Tongue (tissue), 2 donors: ENCODE measurements around the gene TGFA. TPM values are rescaled to one million over a fixed set of nuclear protein-coding genes. Genes with fewer than 3 reads are reported as not detected.

Experiments
- DNase-seq: peaks from one replicate; pipeline ENCODE4 v3.0.0-alpha.2; 2015
- total RNA-seq: library from RNA; depleted of rRNA; stranded (reverse); fragments of >200 nt; gene quantifications from one replicate; pipeline ENCODE4 v1.2.3, GENCODE V29; 2014

The TGFA gene
- total RNA-seq, 1 donor from 2014 or later, result 6.3 TPM

DNA sequence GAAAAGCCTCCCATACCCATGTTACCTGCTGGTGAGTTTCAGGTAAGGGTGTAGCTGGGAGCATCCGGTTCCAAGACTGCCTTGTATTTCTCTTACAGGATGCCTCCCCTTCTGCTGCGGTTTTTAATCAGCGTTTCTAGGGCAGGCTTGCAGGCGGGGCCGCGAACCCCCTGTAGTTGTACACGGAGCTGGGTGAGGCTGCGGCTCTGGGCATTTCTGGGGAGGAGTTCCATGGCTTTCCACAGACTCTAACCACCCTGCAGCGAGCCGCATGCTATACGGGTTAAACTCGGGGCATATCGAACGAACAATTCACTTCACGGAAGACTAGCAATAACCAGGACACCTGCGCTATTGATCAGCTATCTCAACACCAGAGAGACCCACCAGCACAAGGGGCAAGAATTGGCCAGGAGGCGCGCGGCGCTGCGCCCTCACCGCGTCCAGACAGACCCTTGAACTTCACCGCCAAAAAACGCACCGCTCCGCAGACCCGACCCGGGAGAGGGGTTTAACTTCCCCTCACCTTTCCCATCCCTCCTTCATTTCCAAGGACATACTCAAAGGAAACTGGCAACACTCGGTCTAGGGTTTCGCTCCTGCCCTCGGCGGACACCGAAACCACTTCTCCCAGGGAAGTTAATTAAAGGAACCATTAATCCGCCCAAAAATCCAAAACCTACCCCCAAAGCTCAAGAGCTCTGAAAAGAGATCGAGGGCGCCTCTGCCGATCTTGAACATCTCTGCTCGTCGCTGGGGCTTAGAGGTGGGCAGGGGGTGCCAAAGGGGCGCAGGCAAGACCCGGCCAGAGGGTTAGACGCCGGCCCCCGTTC lies 909 bp downstream of the TGFA start:
- DNase-seq, result no peak

DNA sequence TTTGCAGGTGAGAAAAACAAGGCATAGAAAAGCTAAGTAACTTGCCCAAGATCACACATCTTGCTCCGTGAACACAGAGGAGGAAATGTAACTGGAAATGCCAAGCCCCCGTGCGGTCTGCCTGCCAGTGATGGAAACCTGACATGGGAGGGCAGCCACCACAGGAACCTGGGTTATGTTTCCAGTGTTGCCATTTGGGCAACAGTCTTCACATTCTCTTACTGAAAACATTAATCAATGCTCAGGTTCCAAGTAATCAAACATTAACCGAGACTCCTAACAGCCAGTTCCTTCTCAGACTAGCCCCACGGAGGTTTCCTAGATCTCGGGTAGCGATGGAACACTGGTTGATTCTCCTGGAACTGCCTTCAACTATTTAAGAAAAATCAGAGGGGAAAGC lies 2.5 kb downstream of the TGFA start:
- no peak for DNase-seq

DNA sequence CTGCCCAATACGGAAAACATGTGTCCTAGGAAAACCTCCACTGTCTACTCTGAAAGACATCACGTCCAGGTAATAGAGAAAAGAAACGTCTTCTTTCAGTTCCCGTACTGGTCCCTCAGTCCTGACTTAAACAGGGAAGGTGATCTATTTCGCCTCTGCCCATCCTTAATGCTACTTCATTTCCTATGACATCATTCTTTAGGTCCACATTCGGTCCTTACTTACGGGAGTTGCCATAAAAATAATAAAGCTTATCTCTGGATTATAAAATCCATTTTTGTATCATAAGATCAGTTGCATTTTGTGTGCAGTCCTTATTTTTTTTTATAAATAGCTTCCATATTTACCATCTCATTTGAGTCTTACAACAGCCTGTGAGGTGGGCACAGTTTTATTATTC lies 3.7 kb downstream of the TGFA start:
- DNase-seq, result no peak

DNA sequence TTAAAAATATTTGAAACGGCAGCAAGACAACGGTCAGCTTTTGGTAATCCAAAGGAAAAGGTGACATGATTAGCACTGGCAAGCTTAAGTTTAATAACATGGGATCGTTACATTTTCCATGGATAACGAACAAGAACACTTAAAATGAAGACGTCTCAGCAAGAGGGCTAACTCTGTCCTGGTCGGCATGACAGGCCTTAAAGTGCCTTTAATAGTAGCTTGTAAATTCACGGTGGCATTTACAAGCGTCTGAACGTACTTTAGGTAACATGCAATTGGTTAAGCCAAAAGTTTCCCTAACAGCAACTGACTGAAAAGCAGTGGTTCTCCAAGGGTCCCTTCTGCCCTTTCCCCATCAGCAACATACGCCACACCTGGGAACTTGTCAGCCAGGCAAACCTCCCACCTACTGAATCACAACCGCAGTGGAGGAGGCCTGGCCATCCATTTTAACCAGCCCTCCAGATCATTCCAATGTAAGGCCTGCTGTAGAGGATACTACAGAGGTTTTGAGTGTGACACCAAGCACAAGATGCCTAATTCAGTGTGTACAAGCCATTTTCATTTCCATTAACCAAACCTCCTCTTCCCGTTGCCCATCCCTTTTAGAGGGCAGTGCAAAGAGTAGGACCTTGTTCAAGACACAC lies 4.4 kb downstream of the TGFA start:
- no peak for DNase-seq

DNA sequence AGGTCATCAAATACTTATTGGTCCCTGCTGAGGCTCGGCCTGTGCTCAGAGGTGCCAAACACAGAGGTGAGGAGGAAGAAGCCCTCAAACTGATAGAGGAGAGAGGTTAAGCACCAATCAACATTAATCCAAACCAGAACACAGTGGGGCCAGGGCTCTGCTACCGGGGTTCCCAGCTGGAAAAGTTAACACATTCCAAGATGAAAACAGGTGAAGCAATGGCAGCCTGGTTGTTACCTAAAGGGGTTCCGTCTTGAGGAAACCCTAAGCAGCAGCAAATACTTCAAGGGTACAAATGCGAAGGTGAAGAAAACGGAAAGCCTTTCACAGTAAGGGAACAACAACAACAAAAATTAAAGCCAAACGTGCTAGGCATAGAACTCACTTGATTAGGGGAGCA lies 5.4 kb downstream of the TGFA start:
- DNase-seq, result no peak

DNA sequence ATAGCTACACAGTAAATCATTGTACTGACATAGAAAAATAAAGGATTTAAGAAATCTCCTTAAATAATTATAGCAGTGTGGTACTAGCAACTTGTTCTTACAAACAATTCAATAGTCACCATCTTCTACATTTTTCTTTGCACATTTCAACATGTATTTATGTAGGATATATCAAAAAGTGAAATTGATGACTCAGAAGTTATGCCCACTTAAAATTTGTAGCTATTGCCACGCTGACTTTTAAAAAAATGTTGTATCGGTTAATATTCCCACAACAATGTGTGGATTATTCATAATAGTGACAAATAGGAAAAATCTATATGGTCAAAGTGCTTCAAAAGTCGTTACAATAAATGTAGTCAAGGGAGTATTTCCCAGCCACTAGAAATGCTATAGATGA lies 6.7 kb downstream of the TGFA start:
- no peak for DNase-seq

DNA sequence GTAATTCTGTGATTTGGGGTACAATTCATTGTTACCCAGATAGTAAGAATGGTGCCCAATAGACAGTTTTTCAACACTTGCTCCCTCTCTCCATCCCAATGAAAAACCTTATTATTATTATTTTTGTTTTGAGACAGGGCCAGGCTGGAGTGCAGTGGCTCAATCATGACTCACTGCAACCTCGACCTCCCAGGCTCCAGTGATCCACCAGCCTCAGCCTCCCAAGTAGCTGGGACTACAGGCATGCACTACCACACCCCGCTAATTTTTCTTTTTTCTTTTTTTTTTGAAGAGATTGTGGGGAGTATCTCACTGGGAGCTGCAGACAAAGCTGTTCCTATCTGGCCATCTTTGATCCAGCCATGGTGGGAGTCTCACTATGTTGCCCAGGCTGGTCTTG lies 7.2 kb downstream of the TGFA start:
- no peak for DNase-seq

DNA sequence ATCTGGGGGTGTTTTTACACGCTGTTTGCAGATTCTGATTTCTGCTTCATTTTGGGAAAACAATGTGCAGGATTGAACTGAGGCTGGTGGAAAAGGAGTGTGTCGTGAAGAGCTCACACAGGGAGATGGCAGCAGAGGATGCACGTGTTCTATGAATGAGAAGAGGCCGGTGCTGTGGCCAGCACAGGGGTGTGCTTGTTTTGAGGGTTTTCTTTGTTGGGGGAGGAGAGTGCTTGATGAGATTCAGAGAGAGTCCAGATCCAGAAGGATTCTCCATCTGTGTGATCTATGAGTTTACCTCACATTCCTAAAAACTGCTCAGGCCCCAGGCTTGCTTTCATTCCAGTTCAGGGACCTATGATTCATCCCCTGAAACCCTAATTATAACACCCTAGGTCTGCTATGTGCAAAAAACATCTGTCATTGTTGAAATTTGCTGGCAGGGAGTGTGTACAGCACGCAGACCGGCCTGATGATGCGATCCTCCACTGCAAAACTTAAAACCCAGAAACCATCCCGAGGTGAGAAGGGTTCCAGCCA lies 12.1 kb downstream of the TGFA start:
- peak; percentile 48 for DNase-seq

DNA sequence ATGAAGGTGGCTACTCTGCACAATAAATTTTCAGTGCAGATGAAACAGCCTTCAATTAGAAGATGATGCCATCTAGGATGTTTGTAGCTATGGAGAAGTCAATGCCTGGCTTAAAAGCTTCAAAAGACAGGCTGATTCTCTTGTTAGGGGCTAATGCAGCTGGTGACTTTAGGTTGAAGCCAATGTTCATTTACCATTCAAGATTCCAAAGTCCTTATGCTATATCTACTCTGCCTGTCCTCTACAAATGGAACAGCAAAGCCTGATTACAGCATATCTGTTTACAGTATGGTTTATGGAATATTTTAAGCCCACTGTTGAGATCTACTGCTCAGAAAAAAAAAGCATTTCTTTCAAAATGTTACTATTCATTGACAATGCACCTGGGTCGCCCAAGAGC lies 15.8 kb downstream of the TGFA start:
- no peak for DNase-seq

DNA sequence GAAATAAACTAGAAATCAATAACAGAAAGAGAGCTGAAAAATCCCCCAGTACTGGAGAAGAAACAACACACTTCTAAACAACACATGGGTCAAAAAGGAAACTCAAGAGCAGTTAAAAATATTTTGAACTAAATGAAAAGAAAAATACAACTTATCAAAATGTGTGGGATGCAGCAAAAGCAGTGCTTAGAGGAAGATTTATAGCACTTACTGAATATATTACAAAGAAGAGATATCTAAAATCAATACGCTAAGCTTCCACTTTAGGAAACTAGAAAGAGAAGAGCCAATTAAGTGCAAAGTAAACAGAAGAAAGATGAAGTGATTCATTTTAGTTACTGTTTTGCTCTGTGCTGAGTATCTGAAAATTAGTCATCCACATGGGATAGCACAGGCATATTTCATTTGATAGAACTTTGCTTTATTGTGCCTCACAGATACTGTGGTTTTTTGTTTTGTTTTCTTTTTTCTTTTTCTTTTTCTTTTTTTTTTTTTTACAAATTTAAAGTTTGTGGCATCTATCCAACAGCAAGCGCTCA lies 17.0 kb downstream of the TGFA start:
- no peak for DNase-seq

DNA sequence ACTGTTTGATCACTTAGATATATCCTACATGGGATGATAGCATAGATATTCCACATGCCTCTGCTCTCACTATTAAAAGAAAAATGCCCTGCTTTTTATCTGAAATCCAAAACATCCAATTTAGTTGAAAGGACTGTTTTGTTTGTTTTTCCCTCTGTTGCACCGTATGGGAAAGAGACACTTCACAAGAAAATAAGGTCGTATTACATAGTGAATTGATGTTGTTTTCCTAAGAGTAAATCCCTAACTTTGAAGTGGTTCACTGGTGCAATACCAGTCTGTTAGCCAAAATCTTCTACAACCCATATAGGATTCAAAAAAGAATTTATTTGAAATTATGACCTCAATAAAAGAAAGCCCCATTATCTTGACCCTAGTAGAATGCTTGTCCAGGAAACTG lies 18.1 kb downstream of the TGFA start:
- DNase-seq, result no peak

DNA sequence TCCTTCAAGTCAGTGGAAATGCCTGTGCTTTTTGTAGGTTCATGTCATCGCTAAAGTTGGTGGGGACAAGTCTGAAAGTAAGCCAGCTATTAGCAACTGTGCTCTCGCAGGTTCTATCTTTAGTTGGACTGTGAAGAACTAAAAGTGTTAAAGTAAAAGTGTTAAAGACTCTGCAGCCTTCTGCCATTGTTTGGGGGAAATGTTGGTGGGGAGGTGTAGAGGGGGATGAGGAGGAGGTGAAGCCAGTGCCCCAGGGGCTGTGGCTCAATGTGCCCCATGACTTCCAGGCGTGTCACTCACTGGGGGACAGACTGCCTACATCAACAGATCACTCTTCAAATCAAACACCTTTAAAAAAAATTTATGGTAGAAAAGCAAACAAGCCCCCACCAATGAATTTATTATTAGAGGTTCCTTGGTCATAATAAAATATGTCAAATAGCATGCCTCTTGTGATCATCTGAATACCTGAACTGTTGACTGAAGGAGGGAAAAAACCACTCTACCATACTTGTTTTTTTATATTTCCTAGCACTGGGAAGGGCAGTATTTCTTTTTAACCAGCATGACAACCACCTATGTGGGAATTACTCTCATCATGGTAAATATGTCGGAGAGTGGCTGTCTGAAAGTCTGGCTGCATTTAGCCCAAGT lies 19.3 kb downstream of the TGFA start:
- DNase-seq, result no peak

DNA sequence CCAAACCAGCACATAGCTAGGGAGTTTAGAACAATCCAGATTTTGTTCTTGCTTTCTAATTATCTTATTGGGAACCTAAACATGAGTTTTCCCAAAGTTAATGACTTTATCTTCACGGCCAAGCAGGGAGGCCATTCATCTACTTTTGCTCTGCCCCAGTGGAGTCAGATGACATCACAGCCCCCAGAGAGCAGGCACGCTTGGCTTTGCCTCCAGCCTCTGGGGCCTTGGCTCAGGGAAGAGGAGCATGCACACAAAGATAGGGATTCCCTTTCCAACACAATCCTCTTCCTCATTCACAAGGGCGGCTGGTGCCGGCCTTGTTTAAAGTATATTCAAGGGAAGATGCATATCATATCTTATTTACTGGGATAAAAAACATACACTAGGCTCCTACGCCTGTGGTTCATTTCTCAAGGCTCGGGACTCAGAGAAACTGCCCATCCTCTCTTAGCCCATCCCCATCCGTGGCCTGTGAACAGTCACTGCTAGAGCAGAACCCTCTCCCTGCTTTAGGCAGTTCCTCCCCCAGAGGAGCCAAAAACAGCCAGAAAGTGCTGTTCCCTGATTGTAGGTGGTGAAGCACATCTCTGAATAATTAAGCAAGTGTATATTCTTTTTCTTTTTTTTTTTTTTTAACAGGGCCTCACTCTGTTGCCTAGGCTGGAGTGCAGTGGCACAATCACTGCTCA lies 21.2 kb downstream of the TGFA start:
- DNase-seq, result no peak

DNA sequence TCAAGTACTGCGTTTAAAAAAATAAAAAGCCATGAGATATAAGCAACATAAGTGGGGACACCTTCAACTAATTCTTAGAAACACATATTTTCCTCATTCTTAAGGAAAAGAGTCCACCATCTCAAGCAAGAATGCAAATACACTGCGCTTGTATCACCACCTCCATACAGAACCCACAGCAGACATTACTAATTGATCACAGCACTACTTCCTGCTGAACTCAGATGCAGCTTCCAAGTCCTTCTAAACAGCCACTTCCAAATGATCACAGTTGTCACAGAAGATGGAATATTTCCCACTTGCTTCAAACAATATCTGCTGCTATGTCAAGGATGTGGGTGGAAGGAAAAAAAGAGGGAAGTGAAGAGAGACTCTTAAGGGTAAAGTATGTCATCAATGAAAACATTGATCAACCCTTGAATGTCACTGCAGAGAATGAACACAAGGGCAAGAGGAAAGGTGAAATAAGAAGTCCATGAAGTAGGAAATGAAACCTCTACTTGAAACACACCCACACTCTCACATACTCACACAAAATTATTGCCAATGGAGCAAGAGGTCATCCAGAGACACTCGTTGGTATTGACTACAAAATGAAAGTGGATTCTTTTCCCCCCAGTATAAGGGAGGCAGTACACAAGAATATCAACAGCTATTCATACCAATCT lies 22.1 kb downstream of the TGFA start:
- no peak for DNase-seq

DNA sequence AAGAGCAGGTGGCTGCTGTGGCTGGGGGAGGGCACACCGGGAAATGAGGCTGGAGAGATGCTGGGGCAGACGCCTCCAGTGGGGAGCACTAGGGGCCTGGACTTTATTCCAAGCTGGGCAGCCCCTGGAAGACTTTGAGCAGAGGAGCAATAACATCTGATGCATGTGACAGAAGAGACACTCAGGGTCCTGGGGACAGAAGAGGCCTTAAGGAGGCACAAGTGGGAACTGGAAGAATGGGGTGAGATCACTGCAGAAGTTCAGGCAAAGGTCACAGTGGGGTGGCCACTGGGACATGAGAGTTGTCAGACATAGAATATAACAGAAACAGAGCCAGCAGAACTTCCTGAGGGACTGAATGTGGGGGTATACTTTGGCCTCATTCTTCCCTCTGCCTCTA lies 24.0 kb downstream of the TGFA start:
- no peak for DNase-seq

DNA sequence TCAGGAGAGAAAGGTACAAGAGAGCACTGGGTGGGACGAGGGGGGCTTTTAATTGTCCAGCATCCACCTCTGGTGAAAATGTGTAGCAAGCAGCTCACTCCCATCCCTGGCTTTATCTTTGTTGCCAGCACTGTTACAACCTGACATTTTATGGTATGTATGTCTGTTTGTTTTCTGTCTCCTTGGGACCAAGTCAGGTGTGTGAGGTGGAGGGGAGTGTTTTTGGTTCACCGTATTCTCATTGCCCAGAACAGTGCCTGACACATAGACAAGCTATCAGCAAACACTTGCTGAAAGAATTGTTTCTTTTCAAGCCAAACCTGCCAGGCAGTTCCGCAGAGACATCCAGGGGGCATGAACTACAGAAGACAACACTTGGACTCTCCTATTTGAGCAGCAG lies 24.7 kb downstream of the TGFA start:
- DNase-seq, result no peak

DNA sequence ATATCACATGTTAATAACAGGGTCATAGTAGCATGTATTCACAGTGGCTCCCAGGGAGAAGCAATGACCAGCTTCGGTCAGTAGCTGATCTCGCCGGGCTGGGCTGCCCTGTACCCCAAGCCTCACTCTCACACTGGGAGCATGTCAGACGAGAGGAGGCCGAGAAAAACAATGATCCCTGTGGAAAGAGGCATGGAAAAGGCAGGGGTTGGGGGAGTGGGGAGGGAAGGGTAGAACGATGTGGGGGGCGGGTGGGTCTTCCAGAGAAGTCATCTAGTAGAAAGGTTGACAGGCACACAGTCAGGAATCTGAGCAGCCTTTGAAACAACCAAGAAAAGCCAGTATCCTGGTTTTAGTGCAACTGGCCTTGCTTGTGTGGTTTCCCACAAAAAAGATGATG lies 25.4 kb downstream of the TGFA start:
- no peak for DNase-seq

DNA sequence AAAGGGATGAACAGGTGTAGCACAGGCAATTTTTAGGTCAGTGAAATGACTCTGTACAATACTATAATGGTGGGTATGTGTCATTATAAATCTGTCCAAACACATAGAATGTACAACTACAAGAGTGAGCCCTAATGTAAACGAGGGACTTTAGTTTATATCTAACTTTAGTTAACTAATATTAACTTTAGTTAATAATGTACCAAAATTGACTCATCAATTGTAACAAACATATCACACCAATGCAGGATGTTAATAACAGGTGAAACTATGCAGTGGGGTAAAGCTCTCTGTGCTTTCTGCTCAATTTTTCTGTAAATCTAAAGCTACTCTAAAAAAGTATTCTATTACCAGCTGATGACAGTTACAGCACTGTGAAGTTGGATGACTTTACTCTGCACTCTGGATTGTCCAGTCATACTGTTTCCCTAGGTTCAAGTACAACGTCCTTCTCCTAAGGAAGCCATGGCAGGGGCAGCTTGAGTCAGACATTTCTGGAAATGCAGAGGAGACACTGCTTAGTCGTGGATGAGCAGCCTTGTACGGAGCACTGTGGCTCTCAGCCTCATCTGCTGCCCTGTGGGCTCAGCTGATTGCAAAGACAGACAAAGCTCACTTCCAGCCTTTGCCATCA lies 26.1 kb downstream of the TGFA start:
- DNase-seq, result no peak

DNA sequence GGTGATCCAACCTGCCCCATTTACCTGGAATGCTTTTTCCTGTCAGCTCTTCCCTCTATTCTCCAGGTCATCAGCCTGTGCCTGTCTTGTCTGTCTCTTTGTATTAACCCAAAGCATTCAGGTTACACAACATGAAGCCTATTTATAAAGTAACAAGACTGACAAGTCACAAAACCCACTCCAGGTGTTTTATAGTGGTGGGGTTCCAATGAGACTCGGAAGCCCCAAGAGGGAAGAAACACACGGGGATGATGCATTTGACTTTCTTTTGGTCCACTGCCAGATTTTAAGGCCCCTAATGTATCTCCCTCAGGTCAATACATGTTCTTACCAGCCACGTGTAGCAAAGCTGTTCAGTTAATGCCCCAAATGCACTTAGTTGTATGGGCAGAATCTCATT lies 27.5 kb downstream of the TGFA start:
- no peak for DNase-seq

DNA sequence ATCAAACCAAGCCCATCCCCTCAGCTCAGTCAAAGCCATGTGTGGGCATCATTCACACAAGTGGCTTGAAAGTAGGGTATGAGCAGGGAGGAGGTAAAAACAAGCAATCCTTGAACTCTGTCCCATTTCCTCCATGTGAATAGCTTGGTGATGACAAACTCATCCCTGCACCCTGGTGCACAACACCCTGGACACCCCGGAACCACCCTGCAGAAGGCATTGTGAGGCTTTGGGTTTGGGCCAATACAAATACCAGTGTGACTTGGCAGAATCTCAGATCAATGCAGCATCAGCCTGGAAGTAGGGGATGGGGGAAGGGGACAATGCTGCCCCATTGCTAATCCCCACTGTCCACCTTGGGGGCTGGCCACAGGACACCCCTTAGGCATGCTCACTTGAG lies 28.6 kb downstream of the TGFA start:
- DNase-seq, result no peak
